Measurements from ENCODE around the gene PLPP2. TPM values are rescaled to one million over a fixed set of nuclear protein-coding genes. Genes with fewer than 3 reads are reported as not detected.

The PLPP2 gene
- total and polyA plus RNA-seq, 2 of the 13 experiments (the other 11 are each of a cell fraction or from before 2014, with no cell fraction given) = not detected

DNA sequence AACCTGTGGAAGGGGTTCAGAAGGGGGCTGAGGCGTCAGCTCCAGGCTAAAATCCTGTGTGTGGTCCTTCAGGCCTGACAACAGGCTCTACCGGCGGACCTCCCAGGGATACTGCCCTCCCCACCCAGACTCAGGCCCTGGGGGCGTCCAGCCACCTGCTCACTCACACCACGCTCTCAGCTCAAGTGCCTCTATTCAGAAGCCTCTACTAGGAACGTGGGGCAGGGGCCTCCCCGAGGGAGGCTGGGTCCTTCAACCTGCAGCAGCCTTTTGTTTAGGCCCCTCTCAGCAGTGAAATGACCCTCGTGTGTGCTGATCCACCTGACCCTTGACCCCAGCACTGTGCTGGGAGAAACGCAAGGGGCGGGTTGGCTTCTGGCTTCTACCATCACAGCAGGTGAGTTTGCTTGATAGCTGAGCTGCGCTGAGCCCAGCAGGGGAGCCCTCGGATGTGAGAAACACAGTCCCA is 10.6 kb downstream of the PLPP2 start (continued):
- TF ChIP-seq, protein P1, sequence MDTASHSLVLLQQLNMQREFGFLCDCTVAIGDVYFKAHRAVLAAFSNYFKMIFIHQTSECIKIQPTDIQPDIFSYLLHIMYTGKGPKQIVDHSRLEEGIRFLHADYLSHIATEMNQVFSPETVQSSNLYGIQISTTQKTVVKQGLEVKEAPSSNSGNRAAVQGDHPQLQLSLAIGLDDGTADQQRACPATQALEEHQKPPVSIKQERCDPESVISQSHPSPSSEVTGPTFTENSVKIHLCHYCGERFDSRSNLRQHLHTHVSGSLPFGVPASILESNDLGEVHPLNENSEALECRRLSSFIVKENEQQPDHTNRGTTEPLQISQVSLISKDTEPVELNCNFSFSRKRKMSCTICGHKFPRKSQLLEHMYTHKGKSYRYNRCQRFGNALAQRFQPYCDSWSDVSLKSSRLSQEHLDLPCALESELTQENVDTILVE (CRISPR knock-in tag; IDR thresholded peaks at IDR 0.05) = no peak
- TF ChIP-seq SNRNP70 (IDR thresholded peaks at IDR 0.05; ENCODE audit: low read depth, low read length) (no peak), RFX1 (IDR thresholded peaks at IDR 0.05) (no peak), ZNF33A (CRISPR knock-in tag; IDR thresholded peaks at IDR 0.05; ENCODE audit: borderline replicate concordance) (no peak), CEBPG (CRISPR knock-in tag; IDR thresholded peaks at IDR 0.05) (no peak), PCBP1 (IDR thresholded peaks at IDR 0.05; ENCODE audit: borderline replicate concordance, low read depth, low read length) (no peak)

DNA sequence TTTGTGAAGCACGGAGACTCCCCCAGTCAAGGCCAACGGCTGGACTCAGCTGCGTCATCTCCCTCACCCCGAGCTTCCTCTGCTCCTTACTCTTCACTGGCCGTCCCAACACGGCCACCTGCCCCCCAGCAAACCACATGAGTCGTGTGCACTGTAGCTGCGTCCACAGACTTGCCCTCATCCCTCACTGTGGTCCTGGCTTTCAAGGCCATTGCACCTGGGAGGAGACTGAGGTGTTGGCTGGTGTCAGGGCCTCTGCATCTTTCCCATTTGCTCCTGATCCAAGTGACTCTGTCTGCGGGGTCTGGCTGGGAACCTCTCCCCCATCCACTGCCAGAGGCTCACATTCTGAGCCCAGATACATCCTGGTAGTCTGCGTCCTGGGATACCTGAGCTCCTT is 11.5 kb downstream of the PLPP2 start:
- Histone ChIP-seq H3K79me2 (ENCODE audit: insufficient read depth, low read length) (no peaks in the 10 kb centered on the region), H3K27me3 (ENCODE audit: control insufficient read depth in 1 of 2, insufficient read depth in 2 of 2, low read length in 2 of 2) (peaks cover 4 to 34% of the 10 kb centered on the region in 2 experiments; a peak in 4 of 5 replicates), H3K9me3 (ENCODE audit: low read length) (no peaks in the 10 kb centered on the region), H3K36me3 (replicated peaks in 1 of 2; ENCODE audit: control insufficient read depth in 1 of 2, insufficient read depth in 2 of 2, low read length in 2 of 2) (no peaks in the 10 kb centered on the region), H3K27ac (ENCODE audit: extremely low read length, insufficient read depth, low read length) (no peak overlapping the region), H3K4me1 (ENCODE audit: insufficient read depth, low read length) (no peaks in the 10 kb centered on the region), H3K9ac (ENCODE audit: insufficient read depth, low read depth, low read length) (no peak overlapping the region), H2AFZ (ENCODE audit: low read length) (no peak overlapping the region), H3K4me2 (ENCODE audit: low read depth, low read length) (no peak overlapping the region), H4K20me1 (ENCODE audit: insufficient read depth, low read length) (no peaks in the 10 kb centered on the region), H3K4me3 (replicated peaks in 1 of 3; ENCODE audit: insufficient read depth in 1 of 3, low read depth in 2 of 3, low read length in 3 of 3) (no peak overlapping the region)
- FAIRE-seq = no peak
- ChIA-PET POLR2A (no interaction called here), CTCF (ENCODE audit: low intra/inter-chr PET ratio, low total read pairs) (no interaction called here)
- 23% methylated on average over 10 of the region's 10 CpGs for WGBS (ENCODE audit: low lambda C conversion rate)
- no peak for DNase-seq (ENCODE audit: low spot score)
- BruUV-seq (replicated peaks) = no TSS peak
- no peak for ATAC-seq
- intact Hi-C loops (cut with micrococcal nuclease; ENCODE audit: unreplicated experiment) (no loop called here), in situ Hi-C loops (cut with HindIII; ENCODE audit: extremely low pct_ligation_motif_present, low pct_unique_long_range_greater_than_20kb) (no loop called here)
- TF ChIP-seq CTCF (CRISPR knock-in tag; IDR thresholded peaks at IDR 0.05) = no peak
- TF ChIP-seq ZNF577 (CRISPR knock-in tag; IDR thresholded peaks at IDR 0.05; ENCODE audit: borderline replicate concordance, low read depth) = no peak
- no peak for TF ChIP-seq SP2 (CRISPR knock-in tag; IDR thresholded peaks at IDR 0.05)
- TF ChIP-seq MIXL1 (CRISPR knock-in tag; IDR thresholded peaks at IDR 0.05) = no peak
- no peak for TF ChIP-seq DNMT1 (CRISPR knock-in tag; IDR thresholded peaks at IDR 0.05)
- no peak for TF ChIP-seq TFE3 (CRISPR knock-in tag; IDR thresholded peaks at IDR 0.05)
- no peak for TF ChIP-seq PREB (CRISPR knock-in tag; IDR thresholded peaks at IDR 0.05)
- TF ChIP-seq TBP (CRISPR knock-in tag; IDR thresholded peaks at IDR 0.05) = no peak
- TF ChIP-seq UBTF (CRISPR knock-in tag; IDR thresholded peaks at IDR 0.05) = no peak
- TF ChIP-seq REPIN1 (CRISPR knock-in tag; IDR thresholded peaks at IDR 0.05; ENCODE audit: borderline replicate concordance, low read depth) = no peak
- TF ChIP-seq HNRNPL (IDR thresholded peaks at IDR 0.05; ENCODE audit: low read depth, low read length) = no peak
- no peak for TF ChIP-seq NCOR1 (IDR thresholded peaks at IDR 0.05; ENCODE audit: borderline replicate concordance, low read length)
